DND-41 (cell line): ENCODE results near the gene KAZN.

ENCODE experiments used
- CTCF ChIP-seq: IDR thresholded peaks from 2 replicates; pipeline ENCODE4 v1.5.1; 2012; ENCODE audit warnings: borderline replicate concordance, low read length, moderate library complexity, mild to moderate bottlenecking; ENCODE audit not compliant: poor library complexity, severe bottlenecking; ENCODE audit errors: extremely low read depth
- EZH2 ChIP-seq: IDR thresholded peaks from 3 replicates; pipeline ENCODE4 v1.6.1; 2012; ENCODE audit warnings: borderline replicate concordance, low read depth, mild to moderate bottlenecking, moderate library complexity, low read length, inconsistent platforms; ENCODE audit not compliant: severe bottlenecking

GRCh38 chr1:15155888-15156741 is 557.6 kb downstream of the KAZN start:
- TF ChIP-seq EZH2, result no peak
- no peak for TF ChIP-seq CTCF
